HepG2 (cell line): ENCODE measurements around the gene HCAR1. TPM values are rescaled to one million over a fixed set of nuclear protein-coding genes. Genes with fewer than 3 reads are reported as not detected.

Experiments
- AGO1 ChIP-seq: fragments of 200-400 bp; formaldehyde crosslinking; IDR thresholded peaks from 2 replicates; pipeline ENCODE4 v1.6.1; 2017; ENCODE audit warnings: mild to moderate bottlenecking, low read depth, low read length, moderate library complexity; ENCODE audit not compliant: poor library complexity, severe bottlenecking
- ARID2 ChIP-seq: sonication (generic); formaldehyde crosslinking; IDR thresholded peaks from 2 replicates; pipeline ENCODE4 v1.8.1; 2022; ENCODE audit warnings: mild to moderate bottlenecking, missing genetic modification reagents, borderline replicate concordance
- ATF1 ChIP-seq: IDR thresholded peaks from 2 replicates; pipeline ENCODE4 v1.6.1; 2016; ENCODE audit warnings: mild to moderate bottlenecking, control low read depth
- CBX5 ChIP-seq: sonication (generic); formaldehyde crosslinking; IDR thresholded peaks from 2 replicates; pipeline ENCODE4 v1.4.0; 2020; ENCODE audit warnings: missing genetic modification reagents, borderline replicate concordance
- EHMT2 ChIP-seq: fragments of 200-600 bp; sonication (generic); IDR thresholded peaks from 2 replicates; pipeline ENCODE4 v1.7.0; 2017; ENCODE audit warnings: antibody characterized with exemption, low read depth, low read length, borderline replicate concordance
- FOXK2 ChIP-seq: fragments of 450-650 bp; IDR thresholded peaks from 2 replicates; pipeline ENCODE4 v1.6.1; 2016
- GZF1 ChIP-seq: sonication (generic); formaldehyde crosslinking; IDR thresholded peaks from 2 replicates; pipeline ENCODE4 v1.5.1; 2020; ENCODE audit warnings: mild to moderate bottlenecking, missing genetic modification reagents
- HNF4A ChIP-seq: sonication (generic); formaldehyde crosslinking; IDR thresholded peaks from 2 replicates; pipeline ENCODE4 v1.4.0; 2020; ENCODE audit warnings: missing genetic modification reagents
- KLF15 ChIP-seq: sonication (generic); formaldehyde crosslinking; IDR thresholded peaks from 2 replicates; pipeline ENCODE4 v1.8.1; 2023; ENCODE audit warnings: borderline replicate concordance, mild to moderate bottlenecking, inconsistent platforms, missing genetic modification reagents, mixed read lengths
- MTF1 ChIP-seq: sonication (generic); formaldehyde crosslinking; IDR thresholded peaks from 2 replicates; pipeline ENCODE4 v1.5.0; 2020; ENCODE audit warnings: missing genetic modification reagents
- NCOA5 ChIP-seq: sonication (generic); formaldehyde crosslinking; IDR thresholded peaks from 2 replicates; pipeline ENCODE4 v1.4.0; 2020; ENCODE audit warnings: missing genetic modification reagents
- NFIB ChIP-seq: sonication (generic); formaldehyde crosslinking; IDR thresholded peaks from 2 replicates; pipeline ENCODE4 v1.9.0; 2021; ENCODE audit warnings: missing genetic modification reagents, mild to moderate bottlenecking, borderline replicate concordance
- POGZ ChIP-seq: sonication (generic); formaldehyde crosslinking; IDR thresholded peaks from 2 replicates; pipeline ENCODE4 v1.4.0; 2020; ENCODE audit warnings: mild to moderate bottlenecking, missing genetic modification reagents
- RFX3 ChIP-seq: IDR thresholded peaks from 2 replicates; pipeline ENCODE4 v1.6.1; 2016; ENCODE audit warnings: missing biosample characterization, missing genetic modification reagents
- SNAI1 ChIP-seq: sonication (generic); formaldehyde crosslinking; IDR thresholded peaks from 2 replicates; pipeline ENCODE4 v1.5.0; 2020; ENCODE audit warnings: mild to moderate bottlenecking, missing genetic modification reagents, borderline replicate concordance
- SPEN ChIP-seq: sonication (generic); formaldehyde crosslinking; IDR thresholded peaks from 2 replicates; pipeline ENCODE4 v1.5.1; 2020; ENCODE audit warnings: low read depth, mild to moderate bottlenecking, missing genetic modification reagents
- ZBTB34 ChIP-seq: sonication (generic); formaldehyde crosslinking; IDR thresholded peaks from 2 replicates; pipeline ENCODE4 v1.8.0; 2022; ENCODE audit warnings: mild to moderate bottlenecking, missing genetic modification reagents
- ZFP62 ChIP-seq: sonication (generic); formaldehyde crosslinking; IDR thresholded peaks from 2 replicates; pipeline ENCODE4 v1.4.0; 2020; ENCODE audit warnings: missing genetic modification reagents
- ZKSCAN1 ChIP-seq: fragments of 150-350 bp; IDR thresholded peaks from 2 replicates; pipeline ENCODE4 v1.6.1; 2014; ENCODE audit warnings: low read length
- ZNF281 ChIP-seq: sonication (generic); formaldehyde crosslinking; IDR thresholded peaks from 2 replicates; pipeline ENCODE4 v1.4.0; 2020; ENCODE audit warnings: missing genetic modification reagents, borderline replicate concordance
- ZNF570 ChIP-seq: sonication (generic); formaldehyde crosslinking; IDR thresholded peaks from 2 replicates; pipeline ENCODE4 v1.4.0; 2020; ENCODE audit warnings: mild to moderate bottlenecking, missing genetic modification reagents, borderline replicate concordance
- ZNF772 ChIP-seq: sonication (generic); formaldehyde crosslinking; IDR thresholded peaks from 2 replicates; pipeline ENCODE4 v1.5.0; 2020; ENCODE audit warnings: mild to moderate bottlenecking, missing genetic modification reagents
- polyA plus RNA-seq, 8 experiments: library from polyadenylated mRNA; depleted of rRNA in 3 of 8; stranded (reverse) in 7 of 8; unstranded in 1 of 8; fragments of >200 nt; fragmentation: Illumina TruSeq in 4 of 8; extraction: Trizol in 4 of 8; gene quantifications; 2 replicates each; pipeline versions ENCODE4 v1.2.1 to v1.2.3, GENCODE V29; 2011 to 2016; ENCODE audit warnings: low read depth in 4 of 8, missing spikeins in 1 of 8, mixed read lengths in 1 of 8; ENCODE audit not compliant: insufficient read depth in 1 of 8
- total RNA-seq, 5 experiments: library from RNA; depleted of rRNA; stranded (reverse); fragments of >200 nt; fragmentation: Illumina TruSeq; extraction: Trizol; gene quantifications; 2 replicates each; pipeline ENCODE4 v1.2.3, GENCODE V29; 2016; ENCODE audit warnings: low read depth in 1 of 5
- TF ChIP-seq, protein P1 (sequence below): sonication (generic); formaldehyde crosslinking; IDR thresholded peaks from 2 replicates; pipeline ENCODE4 v1.4.0; 2020; ENCODE audit warnings: mild to moderate bottlenecking, missing genetic modification reagents
- TF ChIP-seq, protein P2 (sequence below): sonication (generic); formaldehyde crosslinking; IDR thresholded peaks from 2 replicates; pipeline ENCODE4 v1.5.1; 2020; ENCODE audit warnings: mild to moderate bottlenecking, missing genetic modification reagents, borderline replicate concordance
- TF ChIP-seq, protein P3 (sequence below): sonication (generic); formaldehyde crosslinking; IDR thresholded peaks from 2 replicates; pipeline ENCODE4 v1.5.0; 2020; ENCODE audit warnings: missing genetic modification reagents

The HCAR1 gene
- total and polyA plus RNA-seq, 2 of the 13 experiments (the other 11 are each of a cell fraction or from before 2014, with no cell fraction given): 0.53 to 4.4 TPM

- TF ChIP-seq, protein P1, sequence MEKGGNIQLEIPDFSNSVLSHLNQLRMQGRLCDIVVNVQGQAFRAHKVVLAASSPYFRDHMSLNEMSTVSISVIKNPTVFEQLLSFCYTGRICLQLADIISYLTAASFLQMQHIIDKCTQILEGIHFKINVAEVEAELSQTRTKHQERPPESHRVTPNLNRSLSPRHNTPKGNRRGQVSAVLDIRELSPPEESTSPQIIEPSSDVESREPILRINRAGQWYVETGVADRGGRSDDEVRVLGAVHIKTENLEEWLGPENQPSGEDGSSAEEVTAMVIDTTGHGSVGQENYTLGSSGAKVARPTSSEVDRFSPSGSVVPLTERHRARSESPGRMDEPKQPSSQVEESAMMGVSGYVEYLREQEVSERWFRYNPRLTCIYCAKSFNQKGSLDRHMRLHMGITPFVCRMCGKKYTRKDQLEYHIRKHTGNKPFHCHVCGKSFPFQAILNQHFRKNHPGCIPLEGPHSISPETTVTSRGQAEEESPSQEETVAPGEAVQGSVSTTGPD (CRISPR knock-in tag): no peak
- TF ChIP-seq ZBTB34 (CRISPR knock-in tag) (no peak), GZF1 (CRISPR knock-in tag) (no peak), CBX5 (CRISPR knock-in tag) (no peak), ARID2 (no peak), HNF4A (CRISPR knock-in tag) (peak; percentile 94), SNAI1 (CRISPR knock-in tag) (no peak), SPEN (CRISPR knock-in tag) (peak; percentile 21; the same call in 1 of the 2 replicates), NFIB (CRISPR knock-in tag) (no peak), KLF15 (CRISPR knock-in tag) (no peak), ZNF281 (CRISPR knock-in tag) (no peak), EHMT2 (no peak), ZKSCAN1 (no peak), ATF1 (CRISPR knock-in tag) (no peak), POGZ (peak; percentile 48; the same call in 1 of the 2 replicates), MTF1 (CRISPR knock-in tag) (no peak), AGO1 (no peak), ZNF570 (CRISPR knock-in tag) (no peak), FOXK2 (no peak), ZFP62 (no peak), ZNF772 (CRISPR knock-in tag) (no peak), NCOA5 (no peak), RFX3 (CRISPR knock-in tag) (no peak)
- TF ChIP-seq, protein P2, sequence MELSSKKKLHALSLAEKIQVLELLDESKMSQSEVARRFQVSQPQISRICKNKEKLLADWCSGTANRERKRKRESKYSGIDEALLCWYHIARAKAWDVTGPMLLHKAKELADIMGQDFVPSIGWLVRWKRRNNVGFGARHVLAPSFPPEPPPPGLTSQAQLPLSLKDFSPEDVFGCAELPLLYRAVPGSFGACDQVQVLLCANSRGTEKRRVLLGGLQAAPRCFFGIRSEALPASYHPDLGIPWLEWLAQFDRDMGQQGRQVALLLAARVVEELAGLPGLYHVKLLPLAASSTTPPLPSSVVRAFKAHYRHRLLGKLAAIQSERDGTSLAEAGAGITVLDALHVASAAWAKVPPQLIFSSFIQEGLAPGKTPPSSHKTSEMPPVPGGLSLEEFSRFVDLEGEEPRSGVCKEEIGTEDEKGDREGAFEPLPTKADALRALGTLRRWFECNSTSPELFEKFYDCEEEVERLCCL (CRISPR knock-in tag): no peak
- TF ChIP-seq, protein P3, sequence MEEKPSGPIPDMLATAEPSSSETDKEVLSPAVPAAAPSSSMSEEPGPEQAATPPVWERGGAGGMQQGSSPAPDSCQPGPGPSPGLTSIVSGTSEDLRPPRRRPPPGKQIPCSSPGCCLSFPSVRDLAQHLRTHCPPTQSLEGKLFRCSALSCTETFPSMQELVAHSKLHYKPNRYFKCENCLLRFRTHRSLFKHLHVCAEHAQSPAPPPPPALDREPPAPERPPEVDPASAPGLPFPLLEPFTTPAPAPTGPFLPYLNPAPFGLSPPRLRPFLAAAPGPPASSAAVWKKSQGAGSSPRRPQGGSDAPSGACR (CRISPR knock-in tag): no peak
These were observed 9.5 kb downstream of the HCAR1 start (continued) for GRCh38 chr12:122721057-122721545.
